ENCODE results near the gene BICRA. TPM values are rescaled to one million over a fixed set of nuclear protein-coding genes. Genes with fewer than 3 reads are reported as not detected.
A peak's percentile ranks its signal among the peaks of the same experiment; 100 is the strongest.
"Not testable (repeated sequence)": the region's sequence is repeated elsewhere in the genome, so short reads cannot be mapped to it uniquely, and the experiment has no call there.

BICRA gene
- polyA plus RNA-seq, 4 donors = 4.3 to 10.9 (median 8.4) TPM

GRCh38 chr19:47595944-47596343 is 13.0 kb upstream of the BICRA start:
- H3K4me3 ChIP-seq (ENCODE audit: low read depth in 1 of 3, low read length in 3 of 3) = no peak overlapping the region
- H3K27me3 ChIP-seq (ENCODE audit: control insufficient read depth in 3 of 3, insufficient read depth in 3 of 3, low read length in 3 of 3) = no peaks in the 10 kb centered on the region
- H3K4me1 ChIP-seq (ENCODE audit: control insufficient read depth in 3 of 3, insufficient read depth in 2 of 3, low read depth in 1 of 3, low read length in 2 of 3) = peaks cover 0 to 10% (median 0%) of the 10 kb centered on the region in 3 donors
- DNase-seq (no peak), FAIRE-seq (no peak)
- no peak overlapping the region for H3K27ac ChIP-seq (ENCODE audit: low read depth in 1 of 3, low read length in 2 of 3)
- H3K9me3 ChIP-seq (ENCODE audit: control insufficient read depth in 2 of 2, insufficient read depth in 1 of 2, low read depth in 1 of 2, low read length in 1 of 2) = no peaks in the 10 kb centered on the region
- no peaks in the 10 kb centered on the region for H3K36me3 ChIP-seq (ENCODE audit: control insufficient read depth in 3 of 3, insufficient read depth in 2 of 3, low read depth in 1 of 3, low read length in 3 of 3)
- WGBS, 3 donors = 64 to 75% (median 65%) methylated on average over 6 of the region's 6 CpGs

GRCh38 chr19:47598407-47599349 is 10.3 kb upstream of the BICRA start:
- DNase-seq (peak; percentile 27 to 58), FAIRE-seq (no peak)
- no peaks in the 10 kb centered on the region for H3K9me3 ChIP-seq (ENCODE audit: control insufficient read depth in 2 of 2, insufficient read depth in 1 of 2, low read depth in 1 of 2, low read length in 1 of 2)
- peak overlapping the region in 1 of 3 donors; percentile 25 for H3K4me3 ChIP-seq (ENCODE audit: low read depth in 1 of 3, low read length in 3 of 3)
- no peaks in the 10 kb centered on the region for H3K36me3 ChIP-seq (ENCODE audit: control insufficient read depth in 3 of 3, insufficient read depth in 2 of 3, low read depth in 1 of 3, low read length in 3 of 3)
- WGBS, 3 donors = 28 to 46% (median 41%) methylated on average over 21 of the region's 21 CpGs
- peak overlapping the region in 2 of 3 donors; percentile 40 to 73 for H3K27ac ChIP-seq (ENCODE audit: low read depth in 1 of 3, low read length in 2 of 3)
- H3K27me3 ChIP-seq (ENCODE audit: control insufficient read depth in 3 of 3, insufficient read depth in 3 of 3, low read length in 3 of 3) = no peaks in the 10 kb centered on the region
- H3K4me1 ChIP-seq (ENCODE audit: control insufficient read depth in 3 of 3, insufficient read depth in 2 of 3, low read depth in 1 of 3, low read length in 2 of 3) = peaks cover 0 to 10% (median 0%) of the 10 kb centered on the region in 3 donors

GRCh38 chr19:47599671-47600245 is 9.2 kb upstream of the BICRA start:
- not testable (repeated sequence) for FAIRE-seq; H3K27me3 ChIP-seq (ENCODE audit: control insufficient read depth in 3 of 3, insufficient read depth in 3 of 3, low read length in 3 of 3); H3K4me1 ChIP-seq (ENCODE audit: control insufficient read depth in 3 of 3, insufficient read depth in 2 of 3, low read depth in 1 of 3, low read length in 2 of 3); H3K36me3 ChIP-seq (ENCODE audit: control insufficient read depth in 3 of 3, insufficient read depth in 2 of 3, low read depth in 1 of 3, low read length in 3 of 3); DNase-seq; H3K9me3 ChIP-seq (ENCODE audit: control insufficient read depth in 2 of 2, insufficient read depth in 1 of 2, low read depth in 1 of 2, low read length in 1 of 2)
- Histone ChIP-seq H3K27ac (ENCODE audit: low read depth in 1 of 3, low read length in 2 of 3) (peak overlapping the region; percentile 43 to 86 (median 78)), H3K4me3 (ENCODE audit: low read depth in 1 of 3, low read length in 3 of 3) (peak overlapping the region in 2 of 3 donors; percentile 14 to 54)
- WGBS, 3 donors = 37 to 40% (median 40%) methylated on average over 25 of the region's 25 CpGs

GRCh38 chr19:47600246-47601179 is 8.4 kb upstream of the BICRA start:
- peak overlapping the region; percentile 20 to 61 (median 57) for H3K4me3 ChIP-seq (ENCODE audit: low read depth in 1 of 3, low read length in 3 of 3)
- H3K27me3 ChIP-seq (ENCODE audit: control insufficient read depth in 3 of 3, insufficient read depth in 3 of 3, low read length in 3 of 3) = no peaks in the 10 kb centered on the region
- DNase-seq (peak; percentile 99 to 100), FAIRE-seq (no peak)
- WGBS, 3 donors = 2 to 3% (median 2%) methylated on average over 65 to 77 of the region's 77 CpGs
- peak overlapping the region; percentile 78 to 96 (median 96) for H3K27ac ChIP-seq (ENCODE audit: low read depth in 1 of 3, low read length in 2 of 3)
- no peaks in the 10 kb centered on the region for H3K36me3 ChIP-seq (ENCODE audit: control insufficient read depth in 3 of 3, insufficient read depth in 2 of 3, low read depth in 1 of 3, low read length in 3 of 3)
- H3K9me3 ChIP-seq (ENCODE audit: control insufficient read depth in 2 of 2, insufficient read depth in 1 of 2, low read depth in 1 of 2, low read length in 1 of 2) = no peaks in the 10 kb centered on the region
- H3K4me1 ChIP-seq (ENCODE audit: control insufficient read depth in 3 of 3, insufficient read depth in 2 of 3, low read depth in 1 of 3, low read length in 2 of 3) = peaks cover 0 to 10% (median 0%) of the 10 kb centered on the region in 3 donors

DNA sequence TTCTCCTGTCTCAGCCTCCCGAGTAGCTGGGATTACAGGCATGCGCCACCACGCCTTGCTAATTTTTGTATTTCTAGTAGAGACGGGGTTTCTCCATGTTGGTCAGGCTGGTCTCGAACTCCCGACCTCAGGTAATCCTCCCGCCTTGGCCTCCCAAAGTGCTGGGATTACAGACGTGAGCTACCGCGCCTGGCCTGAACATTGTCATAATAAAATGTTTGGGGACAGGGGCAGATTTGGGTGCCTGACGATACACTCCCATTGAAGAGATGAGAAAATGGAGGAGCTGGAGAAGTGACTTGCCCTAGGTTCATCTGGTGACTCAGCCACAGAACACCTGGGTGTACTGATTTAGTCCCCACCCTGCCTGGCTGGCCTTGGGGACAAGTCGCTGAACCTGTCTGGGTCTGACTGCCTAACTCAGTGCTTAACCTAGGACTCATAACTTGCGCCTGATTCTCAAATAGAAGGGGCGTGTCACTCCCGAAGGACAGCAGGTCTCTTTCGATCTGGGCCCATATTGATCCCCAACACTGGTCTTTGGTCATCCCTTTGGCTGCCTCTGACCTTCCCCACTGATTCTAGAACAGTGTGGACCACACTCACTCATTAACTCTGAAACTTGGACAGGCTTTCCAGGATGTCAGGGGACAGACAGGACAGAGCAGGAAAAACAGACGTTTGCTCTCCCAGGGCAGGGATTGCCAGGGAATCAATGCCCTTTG is 7.6 kb upstream of the BICRA start:
- Histone ChIP-seq H3K27me3 (ENCODE audit: control insufficient read depth in 3 of 3, insufficient read depth in 3 of 3, low read length in 3 of 3) (no peaks in the 10 kb centered on the region), H3K4me1 (ENCODE audit: control insufficient read depth in 3 of 3, insufficient read depth in 2 of 3, low read depth in 1 of 3, low read length in 2 of 3) (peaks cover 0 to 10% (median 0%) of the 10 kb centered on the region in 3 donors), H3K4me3 (ENCODE audit: low read depth in 1 of 3, low read length in 3 of 3) (peak overlapping the region in 2 of 3 donors; percentile 57 to 61), H3K9me3 (ENCODE audit: control insufficient read depth in 2 of 2, insufficient read depth in 1 of 2, low read depth in 1 of 2, low read length in 1 of 2) (no peaks in the 10 kb centered on the region), H3K36me3 (ENCODE audit: control insufficient read depth in 3 of 3, insufficient read depth in 2 of 3, low read depth in 1 of 3, low read length in 3 of 3) (no peaks in the 10 kb centered on the region), H3K27ac (ENCODE audit: low read depth in 1 of 3, low read length in 2 of 3) (peak overlapping the region in 2 of 3 donors; percentile 96)
- WGBS, 3 donors = 13 to 56% (median 35%) methylated on average over 17 of the region's 17 CpGs
- FAIRE-seq (no peak), DNase-seq (peak; percentile 54 to 96)

DNA sequence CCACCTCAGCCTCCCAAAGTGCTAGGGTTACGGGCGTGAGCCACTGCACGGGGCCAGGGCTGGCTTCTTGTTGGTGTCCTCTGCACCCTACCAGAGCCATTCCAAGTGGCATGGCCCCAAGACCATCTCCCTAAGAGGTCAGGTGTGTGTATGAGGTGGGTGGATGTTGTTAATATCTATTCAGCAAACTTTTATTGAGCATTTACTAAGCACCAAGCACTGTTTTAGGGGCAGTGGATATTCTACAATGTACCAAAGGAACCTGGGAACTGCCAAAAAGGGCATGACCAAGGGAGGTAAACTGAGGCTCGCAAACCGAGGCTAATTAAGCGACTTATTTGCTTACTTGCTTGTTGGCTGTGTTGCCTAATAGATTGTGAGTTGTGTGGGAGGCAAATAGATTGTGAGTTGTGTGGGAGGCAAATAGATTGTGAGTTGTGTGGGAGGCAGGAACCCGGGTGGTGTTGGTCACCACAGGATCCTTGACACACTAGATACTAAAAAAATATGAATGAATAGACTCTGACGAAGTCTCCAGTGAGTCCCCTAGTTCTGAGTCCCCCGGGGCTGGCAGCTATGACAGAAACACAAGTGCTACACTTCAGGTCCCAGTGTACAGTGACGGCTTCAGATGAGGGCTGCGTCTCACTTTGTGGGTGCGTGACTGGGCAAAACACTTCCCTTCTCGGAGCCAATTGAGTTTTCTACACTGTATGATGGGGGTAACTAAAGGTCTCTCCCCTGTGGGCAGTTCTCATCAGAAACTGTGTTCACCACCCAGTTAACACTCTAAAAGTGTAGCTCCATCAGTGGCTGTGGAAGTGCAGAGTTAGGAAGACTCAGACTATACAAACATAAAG is 5.0 kb upstream of the BICRA start:
- H3K27me3 ChIP-seq (ENCODE audit: control insufficient read depth in 3 of 3, insufficient read depth in 3 of 3, low read length in 3 of 3) = no peaks in the 10 kb centered on the region
- H3K4me3 ChIP-seq (ENCODE audit: low read depth in 1 of 3, low read length in 3 of 3) = no peak overlapping the region
- peaks cover 0 to 9% (median 0%) of the 10 kb centered on the region in 3 donors for H3K4me1 ChIP-seq (ENCODE audit: control insufficient read depth in 3 of 3, insufficient read depth in 2 of 3, low read depth in 1 of 3, low read length in 2 of 3)
- FAIRE-seq = no peak
- H3K36me3 ChIP-seq (ENCODE audit: control insufficient read depth in 3 of 3, insufficient read depth in 2 of 3, low read depth in 1 of 3, low read length in 3 of 3) = no peaks in the 10 kb centered on the region
- DNase-seq = no peak
- H3K27ac ChIP-seq (ENCODE audit: low read depth in 1 of 3, low read length in 2 of 3) = no peak overlapping the region
- no peaks in the 10 kb centered on the region for H3K9me3 ChIP-seq (ENCODE audit: control insufficient read depth in 2 of 2, insufficient read depth in 1 of 2, low read depth in 1 of 2, low read length in 1 of 2)
- 52 to 55% (median 52%) methylated on average over 13 of the region's 13 CpGs for WGBS, 3 donors

- 36 to 46% (median 38%) methylated on average over 21 of the region's 21 CpGs for WGBS, 3 donors
- H3K27ac ChIP-seq (ENCODE audit: low read depth in 1 of 3, low read length in 2 of 3) = peak overlapping the region; percentile 85 to 99 (median 94)
- peaks cover 0 to 9% (median 0%) of the 10 kb centered on the region in 3 donors for H3K4me1 ChIP-seq (ENCODE audit: control insufficient read depth in 3 of 3, insufficient read depth in 2 of 3, low read depth in 1 of 3, low read length in 2 of 3)
- H3K9me3 ChIP-seq (ENCODE audit: control insufficient read depth in 2 of 2, insufficient read depth in 1 of 2, low read depth in 1 of 2, low read length in 1 of 2) = no peaks in the 10 kb centered on the region
- peak overlapping the region; percentile 64 to 97 (median 84) for H3K4me3 ChIP-seq (ENCODE audit: low read depth in 1 of 3, low read length in 3 of 3)
- no peak for FAIRE-seq
- peaks cover 0 to 15% (median 0%) of the 10 kb centered on the region in 3 donors for H3K36me3 ChIP-seq (ENCODE audit: control insufficient read depth in 3 of 3, insufficient read depth in 2 of 3, low read depth in 1 of 3, low read length in 3 of 3)
- H3K27me3 ChIP-seq (ENCODE audit: control insufficient read depth in 3 of 3, insufficient read depth in 3 of 3, low read length in 3 of 3) = no peaks in the 10 kb centered on the region
- no peak for DNase-seq
Measured at GRCh38 chr19:47607564-47608073, 1.3 kb upstream of the BICRA start.

All from small intestine (tissue), 7 donors.